ENCODE measurements around the gene SLC4A1AP.
"Not testable (repeated sequence)": the region's sequence is repeated elsewhere in the genome, so short reads cannot be mapped to it uniquely, and the experiment has no call there.

DNA sequence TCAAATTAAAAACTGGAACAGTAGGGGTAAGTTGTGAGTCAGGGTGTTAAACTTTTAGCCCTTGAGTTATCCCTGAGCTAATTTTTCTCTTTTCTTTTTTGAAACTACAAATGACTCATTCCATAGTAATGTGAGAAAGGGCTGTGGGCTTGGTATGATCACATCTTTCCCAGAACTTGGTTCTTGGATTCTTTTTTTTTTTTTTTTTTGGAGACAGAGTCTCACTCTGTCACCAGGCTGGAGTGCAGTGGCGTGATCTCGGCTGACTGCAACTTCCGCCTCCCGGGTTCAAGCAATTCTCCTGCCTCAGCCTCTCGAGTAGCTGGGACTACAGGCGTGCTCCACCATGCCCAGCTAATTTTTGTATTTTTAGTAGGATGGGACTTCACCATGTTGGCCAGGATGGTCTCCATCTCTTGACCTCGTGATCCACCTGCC is 18.7 kb downstream of the SLC4A1AP start:
- peak; percentile 7; the same call in 1 of the 2 replicates for TF ChIP-seq RAD21 (IDR thresholded peaks at IDR 0.05; ENCODE audit: low read depth)
- not testable (repeated sequence) for TF ChIP-seq POLR2A (IDR thresholded peaks at IDR 0.05; ENCODE audit: borderline replicate concordance, extremely low read depth, insufficient read depth, insufficient read length)

All from HCT116 (cell line).